Left ventricle myocardium superior (tissue), 1 donor: ENCODE results near the gene MSANTD1. TPM values are rescaled to one million over a fixed set of nuclear protein-coding genes. Genes with fewer than 3 reads are reported as not detected.

Experiments
- ATAC-seq: fragments of 200-7000 bp; cut with Tn5 transposase; one replicate; pipeline ENCODE4 v1.9.1; 2020; ENCODE audit warnings: mild to moderate bottlenecking, moderate library complexity
- DNase-seq: peaks from one replicate; pipeline ENCODE4 v3.0.0-alpha.2; 2020
- intact Hi-C: fragments of 100-400 bp; cut with micrococcal nuclease; formaldehyde crosslinking; loops from one replicate; pipeline ENCODE4 v1.11.0; 2022
- total RNA-seq: library from RNA; stranded (reverse); fragmentation: NEBNext Ultra II Directional; extraction: Animal tissue kit (Norgen Biotek cat#: 25700); gene quantifications from one replicate; pipeline ENCODE4 v1.2.1, GENCODE V29; 2021
- donor health status: DM: no; HTN: yes; CAD: no; lungs with severe emphysema.

Gene MSANTD1
- total RNA-seq, 1 donor from 2014 or later = 0.45 TPM

- no peak for ATAC-seq
- intact Hi-C loops = no loop called here
- DNase-seq = no peak
Measured at GRCh38 chr4:3256230-3257102, 7.5 kb downstream of the MSANTD1 start.

GRCh38 chr4:3257103-3257555 lies 8.2 kb downstream of the MSANTD1 start:
- intact Hi-C loops = no loop called here
- no peak for ATAC-seq
- no peak for DNase-seq

GRCh38 chr4:3257556-3258482 lies 8.9 kb downstream of the MSANTD1 start:
- intact Hi-C loops = no loop called here
- ATAC-seq = no peak

GRCh38 chr4:3261411-3262207 lies 12.7 kb downstream of the MSANTD1 start:
- no peak for DNase-seq
- no peak for ATAC-seq
- intact Hi-C loops = no loop called here

More at GRCh38 chr4:3257556-3258482, 8.9 kb downstream of the MSANTD1 start:
- DNase-seq = no peak

- ATAC-seq = no peak
- no peak for DNase-seq
Measured at GRCh38 chr4:3262208-3263052, 13.5 kb downstream of the MSANTD1 start.

GRCh38 chr4:3263053-3263875 lies 14.3 kb downstream of the MSANTD1 start:
- intact Hi-C loops = no loop called here
- ATAC-seq (no peak), DNase-seq (no peak)

More at GRCh38 chr4:3262208-3263052, 13.5 kb downstream of the MSANTD1 start:
- intact Hi-C loops = no loop called here

GRCh38 chr4:3263876-3264193 lies 14.9 kb downstream of the MSANTD1 start:
- no peak for ATAC-seq
- no peak for DNase-seq
- intact Hi-C loops = no loop called here

GRCh38 chr4:3266076-3266475 lies 17.1 kb downstream of the MSANTD1 start:
- ATAC-seq = no peak
- intact Hi-C loops = no loop called here
- no peak for DNase-seq

GRCh38 chr4:3267576-3268394 lies 18.8 kb downstream of the MSANTD1 start:
- intact Hi-C loops = no loop called here
- no peak for DNase-seq

GRCh38 chr4:3268395-3269104 lies 19.6 kb downstream of the MSANTD1 start:
- intact Hi-C loops = no loop called here
- no peak for DNase-seq
- ATAC-seq = no peak

More at GRCh38 chr4:3267576-3268394, 18.8 kb downstream of the MSANTD1 start:
- ATAC-seq = no peak

GRCh38 chr4:3269105-3269927 lies 20.4 kb downstream of the MSANTD1 start:
- DNase-seq (no peak), ATAC-seq (peak; percentile 43)
- intact Hi-C loops = no loop called here

- peak; percentile 99 for ATAC-seq
- intact Hi-C loops = no loop called here
Measured at GRCh38 chr4:3269991-3270611, 21.1 kb downstream of the MSANTD1 start.

GRCh38 chr4:3271131-3271530 lies 22.2 kb downstream of the MSANTD1 start:
- ATAC-seq (no peak), DNase-seq (no peak)
- intact Hi-C loops = no loop called here

More at GRCh38 chr4:3269991-3270611, 21.1 kb downstream of the MSANTD1 start:
- DNase-seq = peak; percentile 84

- intact Hi-C loops = no loop called here
- DNase-seq (no peak), ATAC-seq (peak; percentile 18)
Measured at GRCh38 chr4:3276986-3277385, 28.0 kb downstream of the MSANTD1 start.

GRCh38 chr4:3280466-3280865 lies 31.5 kb downstream of the MSANTD1 start:
- intact Hi-C loops = no loop called here

More at GRCh38 chr4:3280466-3280865, 31.5 kb downstream of the MSANTD1 start:
- ATAC-seq = no peak
- DNase-seq = no peak
